ENCODE results near the gene PRKG1.

- TF ChIP-seq CTCF (conservative IDR thresholded peaks at IDR 0.05; ENCODE audit: low read depth, low read length) (no peak), EZH2 (IDR thresholded peaks at IDR 0.05; ENCODE audit: low read length, unreplicated experiment) (no peak)
These were observed 21.2 kb downstream of the PRKG1 start for GRCh38 chr10:51095444-51095843.
